ENCODE results near the gene BOK.

GRCh38 chr2:241560162-241560882, 1.8 kb downstream of the BOK start:
- TF ChIP-seq CTCF (conservative IDR thresholded peaks at IDR 0.05; ENCODE audit: low read depth, low read length) (no peak), EZH2 (IDR thresholded peaks at IDR 0.05; ENCODE audit: low read length, unreplicated experiment) (no peak)

All from PC-3 (cell line).